Mesenchymal stem cell (in vitro differentiated cells and primary cell): ENCODE data around the gene PTGES2.

ENCODE experiments used
- DNase-seq: peaks from one replicate; pipeline ENCODE4 v3.0.0-alpha.2; 2013
- H2AFZ ChIP-seq: one replicate; pipeline ENCODE4 v1.6.1; 2013; ENCODE audit warnings: low read depth, mild to moderate bottlenecking, control low read depth, inconsistent platforms, low read length, moderate library complexity
- H2AK5ac ChIP-seq: 2 replicates; pipeline ENCODE4 v1.6.1; 2013; ENCODE audit warnings: low read length, moderate library complexity, mild to moderate bottlenecking, inconsistent platforms; ENCODE audit not compliant: severe bottlenecking
- H2BK120ac ChIP-seq: one replicate; pipeline ENCODE4 v1.6.1; 2013; ENCODE audit warnings: low read depth, mild to moderate bottlenecking, inconsistent platforms, low read length, moderate library complexity
- H2BK12ac ChIP-seq, 2 experiments: one replicate each; pipeline ENCODE4 v1.6.1; 2013; ENCODE audit warnings: inconsistent platforms in 2 of 2, low read length in 2 of 2, mild to moderate bottlenecking in 2 of 2, moderate library complexity in 2 of 2, control low read depth in 1 of 2
- H2BK15ac ChIP-seq: one replicate; pipeline ENCODE4 v1.6.1; 2013; ENCODE audit warnings: mild to moderate bottlenecking, low read depth, inconsistent platforms; ENCODE audit not compliant: poor library complexity, severe bottlenecking
- H2BK5ac ChIP-seq: 2 replicates; pipeline ENCODE4 v1.6.1; 2013; ENCODE audit warnings: low read depth, mild to moderate bottlenecking, low read length, control low read depth, inconsistent platforms; ENCODE audit not compliant: poor library complexity, severe bottlenecking
- H3K14ac ChIP-seq, 2 experiments: one replicate each; pipeline ENCODE4 v1.6.1; 2013; ENCODE audit warnings: inconsistent platforms in 2 of 2, low read length in 2 of 2, control low read depth in 1 of 2, mild to moderate bottlenecking in 1 of 2, moderate library complexity in 1 of 2
- H3K18ac ChIP-seq, 2 experiments: one replicate each; pipeline ENCODE4 v1.6.1; 2013; ENCODE audit warnings: inconsistent platforms in 2 of 2, low read length in 2 of 2, control low read depth in 1 of 2, low read depth in 1 of 2, mild to moderate bottlenecking in 1 of 2
- H3K23ac ChIP-seq, 2 experiments: one replicate each; pipeline ENCODE4 v1.6.1; 2013; ENCODE audit warnings: inconsistent platforms in 2 of 2, low read length in 2 of 2, mild to moderate bottlenecking in 2 of 2, moderate library complexity in 2 of 2, control low read depth in 1 of 2
- H3K27ac ChIP-seq: 2 replicates; pipeline ENCODE4 v1.5.1; 2013; ENCODE audit warnings: mild to moderate bottlenecking, moderate library complexity, low read length, control low read depth, inconsistent platforms; ENCODE audit not compliant: poor library complexity, severe bottlenecking
- H3K27me3 ChIP-seq, 2 experiments: 2 replicates each; pipeline versions ENCODE4 v1.6.1 to v1.7.0; 2013; ENCODE audit warnings: low read length in 2 of 2, mild to moderate bottlenecking in 2 of 2, moderate library complexity in 2 of 2, control low read depth in 1 of 2, inconsistent platforms in 1 of 2; ENCODE audit not compliant: control insufficient read depth in 1 of 2, insufficient read depth in 1 of 2
- H3K36me3 ChIP-seq, 2 experiments: 2 replicates each; pipeline versions ENCODE4 v1.6.1 to v1.7.0; 2013; ENCODE audit warnings: low read length in 2 of 2, control low read depth in 1 of 2, inconsistent platforms in 1 of 2, low read depth in 1 of 2, mild to moderate bottlenecking in 1 of 2; ENCODE audit not compliant: insufficient read depth in 2 of 2, control insufficient read depth in 1 of 2
- H3K4ac ChIP-seq, 2 experiments: one replicate each; pipeline ENCODE4 v1.6.1; 2013; ENCODE audit warnings: inconsistent platforms in 2 of 2, low read length in 2 of 2, mild to moderate bottlenecking in 2 of 2, moderate library complexity in 2 of 2, control low read depth in 1 of 2, low read depth in 1 of 2
- H3K4me1 ChIP-seq: 2 replicates; pipeline ENCODE4 v1.6.1; 2013; ENCODE audit warnings: low read depth, low read length, control low read depth; ENCODE audit not compliant: control insufficient read depth, insufficient read depth
- H3K4me2 ChIP-seq: 2 replicates; pipeline ENCODE4 v1.6.1; 2013; ENCODE audit warnings: low read length, mild to moderate bottlenecking, inconsistent platforms; ENCODE audit not compliant: poor library complexity, severe bottlenecking
- H3K4me3 ChIP-seq, 2 experiments: 2 replicates each; pipeline versions ENCODE4 v1.5.1 to v1.7.0; 2013; ENCODE audit warnings: low read length in 2 of 2, mild to moderate bottlenecking in 2 of 2, control low read depth in 1 of 2, low read depth in 1 of 2; ENCODE audit not compliant: insufficient read depth in 1 of 2
- H3K79me1 ChIP-seq: replicated peaks from 2 replicates; pipeline ENCODE4 v1.6.1; 2013; ENCODE audit warnings: mild to moderate bottlenecking, control low read depth, low read length, inconsistent platforms; ENCODE audit not compliant: poor library complexity, severe bottlenecking
- H3K9ac ChIP-seq: 2 replicates; pipeline ENCODE4 v1.7.0; 2013; ENCODE audit warnings: mild to moderate bottlenecking, low read length, moderate library complexity
- H3K9me3 ChIP-seq: 2 replicates; pipeline ENCODE4 v1.7.0; 2013; ENCODE audit warnings: mild to moderate bottlenecking, low read length; ENCODE audit not compliant: control insufficient read depth
- H4K8ac ChIP-seq: one replicate; pipeline ENCODE4 v1.6.1; 2013; ENCODE audit warnings: inconsistent platforms, mild to moderate bottlenecking, low read length, moderate library complexity
- H4K91ac ChIP-seq: one replicate; pipeline ENCODE4 v1.6.1; 2013; ENCODE audit warnings: mild to moderate bottlenecking, low read length, inconsistent platforms
- WGBS: methylation state at CpG from one replicate; pipeline ENCODE4 v1.1.7; 2013; ENCODE audit warnings: mixed read lengths; 5-methylcytosine and 5-hydroxymethylcytosine counted together

The PTGES2 gene

GRCh38 chr9:128106940-128107467 is 20.5 kb downstream of the PTGES2 start:
- WGBS: 96% methylated on average over 23 of the region's 23 CpGs
- peak overlapping the region; percentile 27 for H4K91ac ChIP-seq

GRCh38 chr9:128106181-128106939 is 21.2 kb downstream of the PTGES2 start:
- no peak overlapping the region for H3K18ac ChIP-seq
- no peaks in the 10 kb centered on the region for H3K9me3 ChIP-seq
- no peak overlapping the region for H2BK15ac ChIP-seq
- no peak overlapping the region for H4K91ac ChIP-seq
- H2AK5ac ChIP-seq: no peak overlapping the region
- H3K27me3 ChIP-seq: no peaks in the 10 kb centered on the region
- H2BK5ac ChIP-seq: no peak overlapping the region
- no peak overlapping the region for H3K4me3 ChIP-seq
- peaks cover 74 to 79% of the 10 kb centered on the region in 2 experiments for H3K36me3 ChIP-seq
- no peak overlapping the region for H3K27ac ChIP-seq
- no peak overlapping the region for H2AFZ ChIP-seq
- H3K4me1 ChIP-seq: peaks cover 16% of the 10 kb centered on the region
- 98% methylated on average over 23 of the region's 23 CpGs for WGBS
- no peak overlapping the region for H3K14ac ChIP-seq
- no peak overlapping the region for H2BK12ac ChIP-seq
- H2BK120ac ChIP-seq: no peak overlapping the region
- H3K4me2 ChIP-seq: no peak overlapping the region
- H3K79me1 ChIP-seq: peaks cover 38% of the 10 kb centered on the region
- no peak overlapping the region for H3K9ac ChIP-seq
- H3K4ac ChIP-seq: no peak overlapping the region
- no peak for DNase-seq
- H3K23ac ChIP-seq: no peak overlapping the region
- no peak overlapping the region for H4K8ac ChIP-seq

More at GRCh38 chr9:128106940-128107467, 20.5 kb downstream of the PTGES2 start:
- no peak overlapping the region for H2AFZ ChIP-seq
- H3K4ac ChIP-seq: no peak overlapping the region
- no peak overlapping the region for H2BK5ac ChIP-seq
- H3K14ac ChIP-seq: no peak overlapping the region
- no peak overlapping the region for H3K9ac ChIP-seq
- no peak overlapping the region for H2BK120ac ChIP-seq
- H3K36me3 ChIP-seq: peaks cover 68 to 73% of the 10 kb centered on the region in 2 experiments
- no peak for DNase-seq
- no peak overlapping the region for H3K27ac ChIP-seq
- no peaks in the 10 kb centered on the region for H3K27me3 ChIP-seq
- no peak overlapping the region for H3K4me2 ChIP-seq
- no peak overlapping the region for H2BK12ac ChIP-seq
- H3K9me3 ChIP-seq: no peaks in the 10 kb centered on the region
- peaks cover 13% of the 10 kb centered on the region for H3K4me1 ChIP-seq
- H3K18ac ChIP-seq: no peak overlapping the region
- H3K4me3 ChIP-seq: no peak overlapping the region
- H2BK15ac ChIP-seq: no peak overlapping the region
- H3K23ac ChIP-seq: no peak overlapping the region
- H3K79me1 ChIP-seq: peaks cover 38% of the 10 kb centered on the region
- no peak overlapping the region for H2AK5ac ChIP-seq
- H4K8ac ChIP-seq: no peak overlapping the region

GRCh38 chr9:128105538-128106175 is 21.9 kb downstream of the PTGES2 start:
- no peaks in the 10 kb centered on the region for H3K9me3 ChIP-seq
- H3K4me1 ChIP-seq: peaks cover 21% of the 10 kb centered on the region
- peaks cover 41% of the 10 kb centered on the region for H3K79me1 ChIP-seq
- no peak overlapping the region for H3K4me3 ChIP-seq
- no peak overlapping the region for H3K4me2 ChIP-seq
- no peak overlapping the region for H4K91ac ChIP-seq
- H2AFZ ChIP-seq: no peak overlapping the region
- no peak overlapping the region for H2BK120ac ChIP-seq
- H3K9ac ChIP-seq: no peak overlapping the region
- H2BK12ac ChIP-seq: no peak overlapping the region
- H3K18ac ChIP-seq: no peak overlapping the region
- no peak overlapping the region for H2AK5ac ChIP-seq
- no peak overlapping the region for H2BK15ac ChIP-seq
- no peaks in the 10 kb centered on the region for H3K27me3 ChIP-seq
- 93% methylated on average over 21 of the region's 21 CpGs for WGBS
- no peak for DNase-seq
- H3K36me3 ChIP-seq: peaks cover 80 to 86% of the 10 kb centered on the region in 2 experiments
- H2BK5ac ChIP-seq: no peak overlapping the region
- H3K27ac ChIP-seq: no peak overlapping the region
- no peak overlapping the region for H4K8ac ChIP-seq
- H3K23ac ChIP-seq: no peak overlapping the region
- no peak overlapping the region for H3K4ac ChIP-seq
- H3K14ac ChIP-seq: no peak overlapping the region

GRCh38 chr9:128104171-128104618 is 23.3 kb downstream of the PTGES2 start:
- Histone ChIP-seq H2BK12ac (no peak overlapping the region), H3K4me1 (peaks cover 34% of the 10 kb centered on the region), H3K9ac (no peak overlapping the region), H3K4me3 (no peak overlapping the region), H3K27me3 (no peaks in the 10 kb centered on the region), H2BK120ac (no peak overlapping the region), H2AK5ac (peak overlapping the region; percentile 7), H3K4ac (no peak overlapping the region), H3K36me3 (peaks cover 76 to 83% of the 10 kb centered on the region in 2 experiments), H4K91ac (peak overlapping the region; percentile 4), H2AFZ (no peak overlapping the region), H3K9me3 (no peaks in the 10 kb centered on the region), H3K23ac (no peak overlapping the region), H3K79me1 (peaks cover 44% of the 10 kb centered on the region), H3K18ac (no peak overlapping the region), H3K4me2 (no peak overlapping the region), H3K14ac (no peak overlapping the region), H3K27ac (peak overlapping the region; percentile 0), H2BK15ac (no peak overlapping the region), H4K8ac (no peak overlapping the region), H2BK5ac (no peak overlapping the region)
- 94% methylated on average over 6 of the region's 6 CpGs for WGBS
- DNase-seq: no peak
